LNCAP (cell line): ENCODE measurements around the gene CDKL5.

Experiments used
- TF ChIP-seq, protein P1 (sequence below): fragments of 450-650 bp; IDR thresholded peaks from 2 replicates; pipeline ENCODE4 v1.5.1; 2017; ENCODE audit warnings: mild to moderate bottlenecking

CDKL5 gene

DNA sequence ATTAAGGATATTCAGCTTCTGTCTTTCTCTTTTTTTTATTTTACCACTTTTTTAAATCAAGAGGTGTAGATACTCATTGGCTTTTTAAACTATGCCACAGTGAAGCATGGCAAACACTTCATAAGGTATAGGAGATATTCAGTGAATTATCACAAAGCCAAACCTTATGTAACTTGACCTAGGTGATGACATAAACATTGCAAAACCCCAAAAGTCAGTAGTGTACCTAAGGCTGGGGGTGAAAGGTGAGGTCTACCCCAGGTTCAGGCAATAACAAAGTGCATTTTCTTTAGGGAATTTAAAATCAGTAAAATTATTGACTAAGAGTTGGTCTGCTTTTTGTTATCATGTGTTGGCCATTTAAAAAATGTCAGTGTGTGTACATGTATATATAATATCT lies 39.1 kb downstream of the CDKL5 start:
- TF ChIP-seq, protein P1, sequence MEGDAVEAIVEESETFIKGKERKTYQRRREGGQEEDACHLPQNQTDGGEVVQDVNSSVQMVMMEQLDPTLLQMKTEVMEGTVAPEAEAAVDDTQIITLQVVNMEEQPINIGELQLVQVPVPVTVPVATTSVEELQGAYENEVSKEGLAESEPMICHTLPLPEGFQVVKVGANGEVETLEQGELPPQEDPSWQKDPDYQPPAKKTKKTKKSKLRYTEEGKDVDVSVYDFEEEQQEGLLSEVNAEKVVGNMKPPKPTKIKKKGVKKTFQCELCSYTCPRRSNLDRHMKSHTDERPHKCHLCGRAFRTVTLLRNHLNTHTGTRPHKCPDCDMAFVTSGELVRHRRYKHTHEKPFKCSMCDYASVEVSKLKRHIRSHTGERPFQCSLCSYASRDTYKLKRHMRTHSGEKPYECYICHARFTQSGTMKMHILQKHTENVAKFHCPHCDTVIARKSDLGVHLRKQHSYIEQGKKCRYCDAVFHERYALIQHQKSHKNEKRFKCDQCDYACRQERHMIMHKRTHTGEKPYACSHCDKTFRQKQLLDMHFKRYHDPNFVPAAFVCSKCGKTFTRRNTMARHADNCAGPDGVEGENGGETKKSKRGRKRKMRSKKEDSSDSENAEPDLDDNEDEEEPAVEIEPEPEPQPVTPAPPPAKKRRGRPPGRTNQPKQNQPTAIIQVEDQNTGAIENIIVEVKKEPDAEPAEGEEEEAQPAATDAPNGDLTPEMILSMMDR, result no peak

DNA sequence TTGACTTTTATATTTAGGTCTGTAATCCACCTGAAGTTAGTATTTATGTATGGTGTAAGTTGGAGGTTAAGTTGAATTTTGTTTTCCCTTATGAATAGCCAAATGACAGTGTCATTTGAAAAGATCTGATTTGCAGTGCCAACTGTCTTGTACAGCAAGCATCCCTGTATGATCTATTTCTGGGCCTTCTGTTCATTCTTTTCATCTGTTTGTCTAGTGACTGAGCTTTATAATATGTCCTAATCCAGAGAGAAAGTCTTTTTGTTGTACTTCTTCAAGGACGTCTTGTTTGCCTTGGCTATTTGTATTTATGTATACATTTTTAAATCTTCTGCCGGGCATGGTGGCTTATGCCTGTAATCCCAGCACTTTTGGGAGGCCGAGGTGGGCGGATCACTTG lies 39.6 kb downstream of the CDKL5 start:
- TF ChIP-seq, protein P1, result no peak

DNA sequence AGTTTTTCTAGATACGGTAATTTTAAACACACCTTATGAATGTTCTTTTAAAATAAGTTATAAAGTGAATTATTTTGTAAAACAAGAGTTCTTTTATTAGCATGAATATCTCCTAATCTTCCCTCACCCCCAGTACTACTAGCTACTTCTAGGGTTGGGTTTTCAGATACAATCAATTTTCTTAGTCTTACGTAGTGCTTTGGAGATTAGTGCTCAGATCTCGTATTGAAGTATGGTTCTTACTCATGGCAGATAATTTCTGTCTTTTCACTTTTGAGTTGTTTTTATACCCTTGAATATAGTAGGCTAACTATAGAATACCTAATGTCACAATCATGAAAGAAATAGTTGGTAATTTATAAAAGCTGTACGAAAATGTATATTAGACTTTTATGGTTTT lies 43.2 kb downstream of the CDKL5 start:
- TF ChIP-seq, protein P1, result no peak

DNA sequence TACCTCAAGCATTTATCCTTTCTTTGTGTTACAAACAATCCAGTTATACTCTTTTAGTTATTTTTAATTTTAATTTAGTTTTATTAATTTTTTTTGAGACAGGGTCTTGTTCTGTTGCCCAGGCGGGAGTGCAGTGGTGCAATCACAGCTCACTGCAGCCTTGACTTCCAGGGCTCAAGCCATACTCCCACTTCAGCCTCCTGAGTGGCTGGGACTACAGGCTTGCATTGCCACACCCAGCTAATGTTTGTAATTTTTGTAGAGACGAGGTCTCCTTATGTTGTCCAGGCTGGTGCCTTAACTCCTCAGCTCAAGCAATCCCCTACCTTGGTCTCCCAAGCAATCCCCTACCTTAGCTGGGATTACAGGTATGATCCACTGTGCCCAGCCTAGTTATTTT lies 45.9 kb downstream of the CDKL5 start:
- TF ChIP-seq, protein P1, result no peak

DNA sequence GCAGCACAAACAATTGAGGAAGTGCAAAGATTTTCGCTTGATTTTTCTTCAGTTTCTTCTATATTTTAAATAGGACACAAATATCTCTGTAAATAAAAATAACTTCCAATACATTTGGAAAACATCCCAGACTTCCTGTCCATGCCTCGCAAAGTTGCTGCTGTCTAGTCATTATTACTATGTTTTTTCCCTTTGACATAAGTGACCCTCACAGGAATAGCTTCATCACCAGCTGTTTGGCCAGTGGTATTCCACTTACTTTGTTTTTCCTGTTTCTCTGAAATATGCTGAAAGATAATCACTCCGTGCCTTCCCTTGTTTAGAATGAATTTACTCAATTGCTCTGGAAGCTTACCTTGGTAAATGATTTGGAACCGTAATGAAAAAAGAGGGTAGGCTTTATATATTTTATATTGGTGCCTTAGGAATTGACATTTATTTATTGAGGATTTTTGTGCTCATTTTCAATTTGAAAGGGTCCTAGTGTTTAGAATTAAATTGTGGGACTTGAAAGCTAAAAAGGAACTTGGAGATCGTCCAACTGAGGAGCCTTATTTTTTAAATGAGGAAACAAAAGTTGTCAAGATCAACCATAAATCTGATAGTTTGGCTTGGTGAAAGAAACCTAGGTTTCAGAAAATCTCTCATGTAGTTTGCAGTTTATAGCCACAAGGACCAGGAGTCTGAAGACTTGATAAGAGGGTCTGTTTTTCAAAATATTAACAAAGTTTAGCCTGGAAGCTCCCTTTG lies 65.6 kb downstream of the CDKL5 start:
- TF ChIP-seq, protein P1, result no peak

DNA sequence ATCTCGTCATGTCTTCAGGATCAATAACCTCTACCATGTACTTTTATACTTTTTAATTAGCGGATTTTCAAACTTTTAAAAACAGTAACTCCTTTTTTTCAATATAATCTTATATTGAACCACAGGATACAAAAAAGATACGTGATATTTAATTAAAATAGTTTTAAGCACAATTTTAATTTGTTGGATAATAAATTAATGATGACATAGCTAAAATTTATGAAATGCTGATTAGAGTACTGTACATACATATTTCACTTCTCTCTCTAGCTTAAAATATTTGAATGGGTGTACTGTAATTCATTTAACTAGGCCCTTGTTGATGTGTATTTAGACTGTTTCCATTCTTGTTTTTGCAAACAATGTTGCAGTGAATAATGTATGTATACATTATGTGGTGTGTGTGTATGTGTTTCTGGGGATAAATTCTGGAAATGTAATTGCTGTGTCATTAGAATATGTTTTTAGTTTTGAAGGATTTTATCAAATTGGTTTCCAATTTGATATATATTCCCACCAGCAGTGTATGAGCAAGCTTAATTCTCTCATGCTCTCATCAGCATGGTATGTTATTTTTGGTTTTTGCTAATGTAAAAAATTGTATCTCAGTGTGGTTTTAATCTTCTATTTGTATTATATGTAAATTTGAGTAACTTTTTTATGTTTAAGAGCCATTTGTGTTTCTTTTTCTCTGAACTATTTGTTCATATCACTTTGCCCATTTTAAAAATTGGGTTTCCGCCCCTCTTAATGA lies 66.4 kb downstream of the CDKL5 start:
- TF ChIP-seq, protein P1, result no peak

DNA sequence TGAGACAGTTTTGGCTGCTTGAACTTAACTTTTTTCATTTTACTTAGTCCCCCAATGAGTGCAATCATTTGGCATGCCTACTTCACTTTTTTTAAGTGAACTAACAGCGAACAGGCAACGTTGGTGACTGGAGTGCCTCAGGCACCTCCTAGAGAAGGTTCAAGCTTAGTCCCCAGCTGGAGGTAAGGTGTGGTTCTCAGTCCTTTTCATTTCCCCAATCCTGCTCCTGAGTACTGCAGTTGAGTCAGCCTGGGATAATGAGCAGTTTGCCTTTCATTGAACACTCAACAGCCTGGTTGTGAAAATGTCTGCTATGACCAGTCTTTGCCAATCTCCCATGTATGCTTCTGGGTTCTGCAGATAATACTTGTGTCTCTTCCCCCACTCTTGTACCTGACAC lies 109.5 kb downstream of the CDKL5 start:
- TF ChIP-seq, protein P1, result no peak
